Prostate gland (tissue), 2 donors: ENCODE measurements around the gene COX10. TPM values are rescaled to one million over a fixed set of nuclear protein-coding genes. Genes with fewer than 3 reads are reported as not detected.

Experiments
- DNase-seq: peaks from one replicate; pipeline ENCODE4 v3.0.0-alpha.2; 2019; ENCODE audit warnings: low spot score
- H3K27ac ChIP-seq, 2 donors: fragments of 200-600 bp; sonication (generic); 2 replicates each; pipeline ENCODE4 v1.5.1; 2017 to 2019
- H3K27me3 ChIP-seq: fragments of 200-600 bp; sonication (generic); replicated peaks from 2 replicates; pipeline ENCODE4 v1.5.1; 2019; ENCODE audit not compliant: insufficient read depth
- H3K36me3 ChIP-seq, 2 donors: fragments of 200-600 bp; sonication (generic); 1 replicate in 1 of 2; 2 replicates in 1 of 2; pipeline versions ENCODE4 v1.5.1 to v1.8.1; 2017 to 2019
- H3K4me1 ChIP-seq: fragments of 200-600 bp; sonication (generic); replicated peaks from 2 replicates; pipeline ENCODE4 v1.5.1; 2019
- H3K4me3 ChIP-seq, 2 donors: fragments of 200-600 bp; sonication (generic); 2 replicates each; pipeline ENCODE4 v1.5.1; 2017 to 2019
- H3K9me3 ChIP-seq: fragments of 200-600 bp; sonication (generic); 2 replicates; pipeline ENCODE4 v1.5.1; 2017
- CTCF ChIP-seq, 4 experiments: fragments of 200-600 bp in 2 of 4; fragments of 450-650 bp in 2 of 4; sonication (generic) in 2 of 4; IDR thresholded peaks; 1 replicate in 3 of 4; 2 replicates in 1 of 4; pipeline ENCODE4 v1.5.1; 2016 to 2019; ENCODE audit warnings: antibody characterized with exemption in 4 of 4, mild to moderate bottlenecking in 2 of 4, moderate library complexity in 2 of 4
- POLR2A ChIP-seq: fragments of 450-650 bp; IDR thresholded peaks from one replicate; pipeline ENCODE4 v1.6.1; 2016; ENCODE audit warnings: antibody characterized with exemption, mild to moderate bottlenecking
- POLR2AphosphoS5 ChIP-seq: sonication (generic); formaldehyde crosslinking; IDR thresholded peaks from one replicate; pipeline ENCODE4 v1.6.1; 2017; ENCODE audit warnings: antibody characterized with exemption
- WGBS: methylation state at CpG from one replicate; pipeline ENCODE4 v1.1.5; 2018; 5-methylcytosine and 5-hydroxymethylcytosine counted together
- intact Hi-C: fragments of 100-400 bp; cut with DNase I; formaldehyde crosslinking; loops from one replicate; pipeline ENCODE4 v1.14.2; 2022
- total RNA-seq, 2 donors: library from RNA; depleted of rRNA; stranded (reverse); fragments of >200 nt; gene quantifications; one replicate each; pipeline ENCODE4 v1.1.0, GENCODE V29; 2016

Gene COX10
- total RNA-seq, 2 donors from 2014 or later: 16.5 to 35.1 TPM

GRCh38 chr17:14150619-14151018, 81.3 kb downstream of the COX10 start:
- intact Hi-C loops: no loop called here
- TF ChIP-seq POLR2AphosphoS5: no peak
- H3K36me3 ChIP-seq: no peaks in the 10 kb centered on the region
- no peaks in the 10 kb centered on the region for H3K9me3 ChIP-seq
- H3K4me1 ChIP-seq: no peaks in the 10 kb centered on the region
- H3K27ac ChIP-seq: no peak overlapping the region
- WGBS: 34% methylated on average over 2 of the region's 2 CpGs
- H3K4me3 ChIP-seq: no peak overlapping the region
- no peaks in the 10 kb centered on the region for H3K27me3 ChIP-seq
- DNase-seq: no peak

- no peak for TF ChIP-seq CTCF (IDR thresholded peaks at IDR 0.05)
- TF ChIP-seq POLR2A: no peak
- TF ChIP-seq POLR2AphosphoS5: no peak
- Histone ChIP-seq H3K27me3 (no peaks in the 10 kb centered on the region), H3K36me3 (no peaks in the 10 kb centered on the region), H3K4me1 (no peaks in the 10 kb centered on the region), H3K9me3 (no peaks in the 10 kb centered on the region), H3K27ac (no peak overlapping the region), H3K4me3 (no peak overlapping the region)
- 42% methylated on average over 4 of the region's 4 CpGs for WGBS
- intact Hi-C loops: no loop called here
- no peak for DNase-seq
Measured at GRCh38 chr17:14152721-14153120, 83.4 kb downstream of the COX10 start.

GRCh38 chr17:14153374-14153773, 84.1 kb downstream of the COX10 start:
- Histone ChIP-seq H3K27ac (no peak overlapping the region), H3K9me3 (no peaks in the 10 kb centered on the region), H3K27me3 (no peaks in the 10 kb centered on the region), H3K36me3 (no peaks in the 10 kb centered on the region), H3K4me1 (no peaks in the 10 kb centered on the region), H3K4me3 (no peak overlapping the region)
- intact Hi-C loops: no loop called here
- TF ChIP-seq CTCF (IDR thresholded peaks at IDR 0.05) (no peak), POLR2A (no peak)
- 80% methylated on average over 1 of the region's 1 CpG for WGBS
- no peak for DNase-seq

- Histone ChIP-seq H3K9me3 (no peaks in the 10 kb centered on the region), H3K4me3 (no peak overlapping the region), H3K4me1 (no peaks in the 10 kb centered on the region), H3K27me3 (no peaks in the 10 kb centered on the region), H3K36me3 (no peaks in the 10 kb centered on the region), H3K27ac (no peak overlapping the region)
- DNase-seq: no peak
- WGBS: 88% methylated on average over 4 of the region's 4 CpGs
- intact Hi-C loops: no loop called here
- TF ChIP-seq POLR2A (no peak), POLR2AphosphoS5 (no peak), CTCF (IDR thresholded peaks at IDR 0.05) (no peak)
Measured at GRCh38 chr17:14156689-14157088, 87.4 kb downstream of the COX10 start.

GRCh38 chr17:14157822-14158221, 88.5 kb downstream of the COX10 start:
- H3K27me3 ChIP-seq: no peaks in the 10 kb centered on the region
- H3K36me3 ChIP-seq: no peaks in the 10 kb centered on the region
- no peak for DNase-seq
- no peaks in the 10 kb centered on the region for H3K9me3 ChIP-seq
- intact Hi-C loops: no loop called here
- no peak overlapping the region for H3K4me3 ChIP-seq
- TF ChIP-seq CTCF (IDR thresholded peaks at IDR 0.05) (no peak), POLR2AphosphoS5 (no peak), POLR2A (no peak)
- WGBS: 94% methylated on average over 1 of the region's 1 CpG
- H3K27ac ChIP-seq: no peak overlapping the region
- no peaks in the 10 kb centered on the region for H3K4me1 ChIP-seq
